ENCODE measurements around the gene ITPR3. TPM values are rescaled to one million over a fixed set of nuclear protein-coding genes. Genes with fewer than 3 reads are reported as not detected.

Gene ITPR3
- total and polyA plus RNA-seq, 2 donors (not counting 3 experiments of a cell fraction or from before 2014, with no cell fraction given) = 28.8 to 52.2 TPM

DNA sequence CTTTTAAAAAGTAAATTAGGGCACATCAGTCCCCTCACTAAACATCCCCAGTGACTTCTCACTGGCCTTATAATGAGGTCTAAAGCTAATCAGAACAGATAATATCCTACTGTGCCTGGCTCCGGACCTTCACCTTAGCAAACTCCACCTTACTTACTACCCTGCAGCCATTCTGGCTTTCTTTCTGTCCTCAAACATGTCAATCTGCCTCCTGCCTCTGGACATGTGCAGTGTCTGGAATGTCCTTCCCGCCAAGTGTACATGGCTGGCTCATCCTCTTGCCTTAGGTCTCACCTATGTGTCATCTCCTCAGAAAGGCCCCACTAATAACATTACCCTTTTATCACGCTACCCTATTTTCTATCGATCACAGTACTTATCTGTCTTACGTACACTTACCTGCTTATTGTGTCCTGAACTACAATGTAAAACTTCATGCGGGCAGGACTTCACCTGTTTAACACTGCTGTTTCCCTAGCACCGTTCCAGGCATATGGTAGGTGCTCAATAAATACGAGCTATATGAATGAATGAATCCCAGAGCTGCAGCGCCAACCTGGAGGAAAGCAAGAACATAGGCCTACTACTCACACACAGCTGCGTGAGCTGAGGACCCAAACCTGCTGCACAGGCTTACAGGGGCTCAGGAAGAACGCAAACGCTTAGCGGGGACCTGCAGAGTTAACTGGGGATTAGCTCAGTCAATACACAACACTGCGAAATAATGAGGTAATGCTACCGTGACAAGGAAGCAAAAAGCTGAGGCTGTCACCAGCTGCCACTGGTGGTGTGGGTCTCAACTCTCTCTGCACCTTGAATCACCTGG, 89.4 kb downstream of the ITPR3 start:
- TF ChIP-seq GATA2 (IDR thresholded peaks at IDR 0.05; ENCODE audit: insufficient read depth, insufficient read length, low read depth, low read length) (no peak), EZH2 (IDR thresholded peaks at IDR 0.05; ENCODE audit: borderline replicate concordance, low read depth, low read length, severe bottlenecking) (no peak), FOS (IDR thresholded peaks at IDR 0.05; ENCODE audit: borderline replicate concordance, insufficient read depth, low read length) (no peak)
- H4K20me1 ChIP-seq (replicated peaks; ENCODE audit: control insufficient read depth, extremely low read depth, insufficient read depth, low read length) = no peaks in the 10 kb centered on the region
- H3K9ac ChIP-seq (replicated peaks; ENCODE audit: extremely low read depth, insufficient read depth, low read length) = peak overlapping the region; percentile 95
- no peaks in the 10 kb centered on the region for H3K9me1 ChIP-seq (replicated peaks; ENCODE audit: control insufficient read depth, extremely low read depth, insufficient read depth, low read length)
- dilution Hi-C loops (cut with MboI; ENCODE audit: extremely low pct_ligation_motif_present, low sequenced_read_pairs) (no loop called here), intact Hi-C loops (cut with micrococcal nuclease) (loop anchor here (1.0 to 2.0 kb wide), 4 partner anchors 60 to 444 kb away; no protein-coding TSS in a partner anchor)
- peaks cover 4% of the 10 kb centered on the region in 2 experiments for H3K36me3 ChIP-seq (ENCODE audit: control insufficient read depth in 2 of 2, extremely low read depth in 1 of 2, insufficient read depth in 2 of 2, low read length in 2 of 2)
- peak overlapping the region; percentile 82 for H3K4me2 ChIP-seq (ENCODE audit: insufficient read depth, low read length)
- DNase-seq (ENCODE audit: low read depth, low spot score) (no peak), FAIRE-seq (no peak)
- peak overlapping the region; percentile 95 for H3K27ac ChIP-seq (ENCODE audit: insufficient read depth, low read depth, low read length)
- H2AFZ ChIP-seq (ENCODE audit: low read depth, low read length) = peak overlapping the region; percentile 98
- H3K4me3 ChIP-seq (replicated peaks in 1 of 3; ENCODE audit: insufficient read depth in 1 of 3, low read depth in 1 of 3, low read length in 3 of 3) = peak overlapping the region; percentile 74 to 92 (median 85)
- peaks cover 24% of the 10 kb centered on the region for H3K79me2 ChIP-seq (ENCODE audit: control insufficient read depth, insufficient read depth, low read length)
- POLR2A ChIA-PET = interaction anchor here (1.4 to 1.8 kb wide), 3 partner anchors 13 to 61 kb away, joined by 3 to 7 read pairs (median 4); no protein-coding TSS in a partner anchor
- CTCF ChIA-PET = interaction anchor here (1.1 to 3.9 kb wide), 16 partner anchors 8 to 445 kb away, joined by 3 to 26 read pairs (median 8); partner anchors contain the start of genes BAK1 and IP6K3
- H3K9me3 ChIP-seq (replicated peaks; ENCODE audit: control insufficient read depth, insufficient read depth, low read length) = no peaks in the 10 kb centered on the region
- peaks cover 17% of the 10 kb centered on the region for H3K4me1 ChIP-seq (ENCODE audit: control insufficient read depth, extremely low read depth, insufficient read depth, low read length)
- BruUV-seq (replicated peaks) = TSS peak; percentile 53
- H3K27me3 ChIP-seq (ENCODE audit: control insufficient read depth in 2 of 2, insufficient read depth in 2 of 2, low read length in 2 of 2) = no peaks in the 10 kb centered on the region

Data from endothelial cell of umbilical vein (primary cell).